ENCODE measurements around the gene SLC25A42. TPM values are rescaled to one million over a fixed set of nuclear protein-coding genes. Genes with fewer than 3 reads are reported as not detected.

Gene SLC25A42
- total and polyA plus RNA-seq, 7 donors, result 4.6 to 40.2 (median 21.3) TPM

- Histone ChIP-seq H3K4me3 (no peak overlapping the region), H3K36me3 (ENCODE audit: insufficient read depth in 1 of 2, low read depth in 1 of 2) (peaks cover 16 to 86% of the 10 kb centered on the region in 2 donors), H3K9me3 (no peaks in the 10 kb centered on the region), H3K27me3 (ENCODE audit: insufficient read depth in 3 of 3, low read length in 2 of 3) (no peaks in the 10 kb centered on the region), H3K4me1 (peaks cover 4% of the 10 kb centered on the region), H3K27ac (no peak overlapping the region)
- intact Hi-C loops (cut with DNase I), result no loop called here
- DNase-seq (no peak), ATAC-seq (no peak)
- WGBS, 3 donors, result 92 to 97% (median 96%) methylated on average over 11 of the region's 11 CpGs
- TF ChIP-seq CTCF (IDR thresholded peaks at IDR 0.05), result no peak
These were observed 37.9 kb upstream of the SLC25A42 start for GRCh38 chr19:19025861-19026260.

GRCh38 chr19:19026299-19026971 is 37.4 kb upstream of the SLC25A42 start:
- no peaks in the 10 kb centered on the region for H3K9me3 ChIP-seq
- H3K4me1 ChIP-seq, result peaks cover 6% of the 10 kb centered on the region
- no peaks in the 10 kb centered on the region for H3K27me3 ChIP-seq (ENCODE audit: insufficient read depth in 3 of 3, low read length in 2 of 3)
- 52 to 63% (median 55%) methylated on average over 10 of the region's 10 CpGs for WGBS, 3 donors
- ATAC-seq (peak; percentile 63 to 81 (median 77)), DNase-seq (no peak)
- intact Hi-C loops (cut with DNase I), result no loop called here
- TF ChIP-seq CTCF (IDR thresholded peaks at IDR 0.05), result peak; percentile 27
- peaks cover 16 to 89% of the 10 kb centered on the region in 2 donors for H3K36me3 ChIP-seq (ENCODE audit: insufficient read depth in 1 of 2, low read depth in 1 of 2)
- no peak overlapping the region for H3K4me3 ChIP-seq
- no peak overlapping the region for H3K27ac ChIP-seq

GRCh38 chr19:19027228-19027627 is 36.6 kb upstream of the SLC25A42 start:
- no peaks in the 10 kb centered on the region for H3K27me3 ChIP-seq (ENCODE audit: insufficient read depth in 3 of 3, low read length in 2 of 3)
- H3K4me3 ChIP-seq, result no peak overlapping the region
- H3K27ac ChIP-seq, result no peak overlapping the region
- no peak for TF ChIP-seq CTCF (IDR thresholded peaks at IDR 0.05)
- 88 to 90% (median 89%) methylated on average over 4 of the region's 4 CpGs for WGBS, 3 donors
- H3K4me1 ChIP-seq, result peaks cover 14% of the 10 kb centered on the region
- peaks cover 16 to 85% of the 10 kb centered on the region in 2 donors for H3K36me3 ChIP-seq (ENCODE audit: insufficient read depth in 1 of 2, low read depth in 1 of 2)
- no peaks in the 10 kb centered on the region for H3K9me3 ChIP-seq
- intact Hi-C loops (cut with DNase I), result no loop called here
- ATAC-seq (no peak), DNase-seq (no peak)

- H3K27ac ChIP-seq, result no peak overlapping the region
- H3K36me3 ChIP-seq (ENCODE audit: insufficient read depth in 1 of 2, low read depth in 1 of 2), result peaks cover 13 to 72% of the 10 kb centered on the region in 2 donors
- H3K9me3 ChIP-seq, result no peaks in the 10 kb centered on the region
- no peak overlapping the region for H3K4me3 ChIP-seq
- no peaks in the 10 kb centered on the region for H3K27me3 ChIP-seq (ENCODE audit: insufficient read depth in 3 of 3, low read length in 2 of 3)
- 91 to 96% (median 92%) methylated on average over 9 of the region's 9 CpGs for WGBS, 3 donors
- TF ChIP-seq CTCF (IDR thresholded peaks at IDR 0.05), result no peak
- intact Hi-C loops (cut with DNase I), result no loop called here
- H3K4me1 ChIP-seq, result peaks cover 17% of the 10 kb centered on the region
- ATAC-seq, result no peak
- no peak for DNase-seq
These were observed 35.3 kb upstream of the SLC25A42 start for GRCh38 chr19:19028526-19028925.

GRCh38 chr19:19031891-19032290 is 31.9 kb upstream of the SLC25A42 start:
- no peak for TF ChIP-seq CTCF (IDR thresholded peaks at IDR 0.05)
- ATAC-seq (no peak), DNase-seq (no peak)
- 57 to 61% (median 60%) methylated on average over 5 of the region's 5 CpGs for WGBS, 3 donors
- Histone ChIP-seq H3K4me1 (peaks cover 27% of the 10 kb centered on the region), H3K27ac (peak overlapping the region; percentile 99), H3K27me3 (ENCODE audit: insufficient read depth in 3 of 3, low read length in 2 of 3) (no peaks in the 10 kb centered on the region), H3K9me3 (no peaks in the 10 kb centered on the region), H3K36me3 (ENCODE audit: insufficient read depth in 1 of 2, low read depth in 1 of 2) (peaks cover 7 to 47% of the 10 kb centered on the region in 2 donors), H3K4me3 (peak overlapping the region; percentile 89)
- intact Hi-C loops (cut with DNase I), result no loop called here

All from psoas muscle (tissue), 8 donors.